Measurements from ENCODE around the gene DDX52.
"Not testable (repeated sequence)": the region's sequence is repeated elsewhere in the genome, so short reads cannot be mapped to it uniquely, and the experiment has no call there.

DDX52 gene, protein sequence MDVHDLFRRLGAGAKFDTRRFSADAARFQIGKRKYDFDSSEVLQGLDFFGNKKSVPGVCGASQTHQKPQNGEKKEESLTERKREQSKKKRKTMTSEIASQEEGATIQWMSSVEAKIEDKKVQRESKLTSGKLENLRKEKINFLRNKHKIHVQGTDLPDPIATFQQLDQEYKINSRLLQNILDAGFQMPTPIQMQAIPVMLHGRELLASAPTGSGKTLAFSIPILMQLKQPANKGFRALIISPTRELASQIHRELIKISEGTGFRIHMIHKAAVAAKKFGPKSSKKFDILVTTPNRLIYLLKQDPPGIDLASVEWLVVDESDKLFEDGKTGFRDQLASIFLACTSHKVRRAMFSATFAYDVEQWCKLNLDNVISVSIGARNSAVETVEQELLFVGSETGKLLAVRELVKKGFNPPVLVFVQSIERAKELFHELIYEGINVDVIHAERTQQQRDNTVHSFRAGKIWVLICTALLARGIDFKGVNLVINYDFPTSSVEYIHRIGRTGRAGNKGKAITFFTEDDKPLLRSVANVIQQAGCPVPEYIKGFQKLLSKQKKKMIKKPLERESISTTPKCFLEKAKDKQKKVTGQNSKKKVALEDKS

DNA sequence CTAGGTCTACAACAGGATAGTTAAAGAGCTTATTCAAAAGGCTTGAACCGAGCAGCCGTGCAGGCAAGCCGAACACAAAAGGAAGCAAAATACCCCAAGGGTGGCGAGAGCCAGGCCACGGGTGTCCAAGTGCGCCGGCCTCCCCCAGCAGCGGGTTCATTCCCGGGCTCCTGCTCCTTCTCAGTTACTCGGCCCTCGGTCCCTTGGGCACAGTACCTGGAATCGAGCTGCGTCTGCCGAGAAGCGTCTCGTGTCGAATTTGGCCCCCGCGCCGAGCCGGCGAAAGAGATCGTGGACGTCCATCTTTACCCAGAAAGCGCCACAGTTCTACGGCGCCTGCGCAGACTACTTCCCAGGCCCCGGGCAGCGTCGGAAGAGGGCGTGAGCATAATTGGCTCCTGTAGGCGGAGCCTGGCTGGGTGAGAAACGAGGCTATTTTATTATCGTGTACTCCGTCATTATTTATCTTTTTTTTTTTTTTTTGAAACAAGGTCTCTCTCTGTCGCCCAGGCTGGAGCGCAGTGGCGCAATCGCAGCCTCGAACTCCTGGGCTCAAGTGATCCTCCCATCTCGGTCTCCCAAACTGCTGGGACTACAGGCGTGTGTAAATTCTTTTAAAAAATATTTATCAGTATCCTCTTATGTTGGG is at the start of gene DDX52:
TSS of gene DDX52 (minus strand) at position 329 of the 649 bp plus-strand sequence. CDS start at position 303, 26 bp downstream.
- peak; percentile 94 for DNase-seq

DNA sequence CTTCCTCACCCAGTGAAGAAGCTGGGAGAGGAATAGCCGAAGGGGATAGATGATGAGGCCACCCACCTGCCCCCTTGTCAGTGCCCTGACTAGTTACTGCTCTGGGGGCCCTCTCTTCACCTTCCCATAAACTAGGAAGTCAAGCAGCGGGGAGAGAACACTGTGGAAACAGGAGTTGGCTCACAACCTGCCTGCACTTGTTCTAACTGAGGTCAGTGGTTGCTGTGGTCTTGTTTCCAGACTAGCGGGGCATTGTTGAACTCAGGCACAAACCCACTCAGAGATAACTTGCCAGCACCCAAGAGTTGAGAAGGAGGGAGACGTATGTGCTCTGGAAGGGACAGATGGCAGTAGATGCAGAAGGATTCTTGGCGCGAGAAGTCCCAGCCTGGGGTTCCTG is 48.6 kb upstream of the DDX52 start:
- no peak for DNase-seq

GRCh38 chr17:37689317-37689716 is 46.1 kb upstream of the DDX52 start:
- DNase-seq = no peak

DNA sequence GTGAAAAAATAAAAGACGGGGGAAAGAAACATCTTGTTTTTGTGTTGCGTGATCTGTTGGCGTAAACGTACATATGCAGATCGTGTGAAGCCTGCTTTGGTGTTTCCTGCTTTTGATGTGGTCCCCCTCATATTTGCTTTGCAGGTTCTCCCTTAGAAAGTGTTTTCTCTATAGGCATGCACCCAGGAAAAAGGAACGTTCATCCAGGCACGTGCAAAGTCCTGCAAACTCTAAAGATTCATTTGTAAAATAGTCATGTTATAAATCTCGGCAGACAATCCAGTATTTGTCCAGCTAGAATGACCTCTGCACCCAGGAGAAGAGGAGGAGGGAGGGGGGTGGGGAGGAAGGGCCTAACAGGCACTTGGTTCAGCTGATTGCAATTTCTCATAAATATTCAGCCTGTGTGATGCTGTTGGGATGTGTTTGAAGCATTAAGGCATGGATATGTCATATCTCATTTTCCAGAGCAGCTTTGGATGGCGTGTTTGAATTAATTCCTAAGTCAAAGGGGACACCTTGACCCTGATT is 40.3 kb upstream of the DDX52 start:
- no peak for DNase-seq

- no peak for DNase-seq
Observed at GRCh38 chr17:37682007-37682406, 38.8 kb upstream of the DDX52 start.

DNA sequence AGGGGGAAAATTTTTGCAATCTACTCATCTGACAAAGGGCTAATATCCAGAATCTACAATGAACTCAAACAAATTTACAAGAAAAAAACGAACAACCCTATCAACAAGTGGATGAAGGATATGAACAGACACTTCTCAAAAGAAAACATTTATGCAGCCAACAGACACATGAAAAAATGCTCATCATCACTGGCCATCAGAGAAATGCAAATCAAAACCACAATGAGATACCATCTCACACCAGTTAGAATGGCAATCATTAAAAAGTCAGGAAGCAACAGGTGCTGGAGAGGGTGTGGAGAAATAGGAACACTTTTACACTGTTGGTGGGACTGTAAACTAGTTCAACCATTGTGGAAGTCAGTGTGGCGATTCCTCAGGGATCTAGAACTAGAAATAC is 36.7 kb upstream of the DDX52 start:
- DNase-seq = not testable (repeated sequence)

DNA sequence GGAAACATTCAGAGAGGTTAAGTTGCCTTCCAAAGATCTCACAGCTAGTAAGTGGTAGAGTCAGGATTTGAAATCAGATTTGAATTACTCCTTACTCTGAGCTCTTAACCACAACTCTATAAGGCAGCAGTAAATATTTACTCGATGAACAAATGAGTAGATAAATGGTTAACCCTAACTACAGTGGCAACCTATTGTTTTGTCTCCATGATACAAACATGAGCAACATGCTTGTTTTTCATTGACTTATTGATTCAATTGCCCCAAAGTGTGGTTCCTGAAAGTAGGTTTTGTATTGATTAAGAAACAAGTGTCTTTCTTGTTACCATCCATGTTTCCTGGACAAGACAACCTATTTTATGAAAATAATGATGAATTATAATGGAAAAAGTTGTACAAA is 34.8 kb upstream of the DDX52 start:
- DNase-seq = no peak

- no peak for DNase-seq
Observed at GRCh38 chr17:37677021-37677420, 33.8 kb upstream of the DDX52 start.

GRCh38 chr17:37676115-37676925 is 33.1 kb upstream of the DDX52 start:
- no peak for DNase-seq

DNA sequence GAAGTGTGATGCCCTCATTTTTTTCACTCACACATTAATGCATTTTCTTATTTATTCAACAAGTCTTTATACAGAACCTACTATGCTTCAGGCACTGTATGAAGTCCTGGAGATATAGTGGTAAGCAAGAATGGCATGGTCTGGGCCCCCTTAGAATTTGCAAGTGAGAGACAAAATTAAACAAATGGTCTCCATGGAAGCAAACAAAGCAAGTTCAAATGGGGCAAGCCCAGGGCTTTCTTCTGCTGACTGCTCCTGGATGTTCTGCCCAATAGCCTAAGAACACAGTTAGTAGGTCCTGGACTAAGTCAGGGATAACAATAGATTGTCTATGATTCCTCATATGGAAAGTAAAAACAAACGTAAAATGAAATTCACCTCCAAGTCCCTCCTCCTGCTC is 31.3 kb upstream of the DDX52 start:
- no peak for DNase-seq

GRCh38 chr17:37673386-37673785 is 30.1 kb upstream of the DDX52 start:
- DNase-seq = no peak

DNA sequence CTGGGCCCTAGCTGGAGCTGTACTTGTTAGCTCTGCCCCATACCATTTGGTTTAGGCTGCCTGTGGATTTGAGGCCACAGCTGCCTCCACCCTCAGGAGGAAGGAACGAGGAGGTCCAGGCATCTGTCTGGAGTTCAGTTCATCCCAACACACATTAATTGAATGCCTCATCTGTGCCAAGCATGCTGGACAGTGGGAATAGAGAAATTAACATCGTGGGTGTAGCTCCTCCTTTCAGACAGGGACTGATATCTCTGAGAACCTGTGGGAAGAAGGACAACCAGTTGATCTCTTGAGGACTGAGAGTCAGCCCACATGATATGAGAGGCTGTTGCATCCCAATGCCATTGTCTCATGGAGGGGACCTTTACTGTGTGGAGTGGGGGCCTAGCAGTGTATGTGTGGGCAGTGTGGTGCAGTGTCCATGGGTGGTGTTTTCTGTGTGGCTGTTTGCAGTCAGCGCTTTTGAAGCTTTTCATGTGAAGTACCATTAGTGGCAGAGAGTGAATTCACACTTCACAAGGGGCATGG is 29.4 kb upstream of the DDX52 start:
- no peak for DNase-seq

- DNase-seq = no peak
Observed at GRCh38 chr17:37671824-37672547, 28.7 kb upstream of the DDX52 start.

DNA sequence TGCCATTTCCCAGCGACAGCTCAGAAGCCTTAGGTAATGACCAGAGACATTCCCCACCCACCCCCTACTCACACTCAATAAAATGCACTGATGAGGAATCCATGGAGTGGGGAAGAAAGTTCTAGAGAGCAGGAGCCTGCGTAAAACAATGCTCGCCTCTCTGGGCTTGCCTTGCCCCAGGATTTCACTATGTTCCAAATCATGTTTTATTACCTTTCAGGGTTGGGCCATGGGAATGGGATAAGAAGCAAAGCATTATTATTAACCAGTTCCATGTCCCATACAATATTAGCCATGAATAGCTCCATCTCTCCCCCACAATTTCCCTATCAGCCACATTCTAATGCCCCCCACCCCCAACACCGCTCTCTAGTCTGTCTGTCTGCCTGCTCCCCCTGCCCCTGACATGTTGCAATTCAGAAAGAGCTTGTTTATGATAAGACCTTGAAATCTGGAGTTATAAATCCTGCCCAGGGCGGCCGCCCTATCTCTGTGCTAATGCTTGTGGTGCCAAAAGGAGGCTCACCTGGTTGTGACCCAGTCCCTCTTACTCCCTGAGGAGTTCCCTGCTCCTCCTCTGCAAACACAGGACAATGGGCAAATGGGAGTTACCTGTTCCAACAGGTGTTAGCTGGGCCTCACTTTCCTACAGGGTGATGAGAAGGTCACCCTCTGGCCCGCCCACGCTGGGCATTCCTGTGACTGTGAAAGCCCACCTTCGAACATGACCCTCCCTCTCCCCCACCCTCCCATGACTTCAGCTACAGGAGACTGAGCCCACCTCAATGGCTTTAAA is 28.0 kb upstream of the DDX52 start:
- DNase-seq = no peak

GRCh38 chr17:37667039-37667438 is 23.8 kb upstream of the DDX52 start:
- DNase-seq = no peak

DNA sequence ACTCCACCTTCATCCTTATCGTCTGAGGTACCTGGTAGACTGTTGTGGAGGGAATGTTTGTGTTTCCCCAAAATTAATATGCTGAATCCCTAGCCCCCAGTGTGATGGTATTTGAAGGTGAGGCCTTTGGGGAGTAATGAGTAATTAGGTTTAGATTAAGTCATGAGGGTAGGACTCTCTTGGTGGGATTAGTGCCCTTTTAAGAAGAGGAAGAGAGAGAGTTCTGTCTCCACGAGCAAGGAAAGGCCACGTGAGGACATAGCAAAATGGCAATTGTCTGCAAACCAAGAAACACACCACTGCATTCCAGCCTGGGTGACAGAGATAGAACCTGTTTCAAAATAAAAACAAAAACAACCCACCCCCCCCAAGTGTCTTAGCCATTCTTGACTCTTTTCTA is 21.0 kb upstream of the DDX52 start:
- no peak for DNase-seq

DNA sequence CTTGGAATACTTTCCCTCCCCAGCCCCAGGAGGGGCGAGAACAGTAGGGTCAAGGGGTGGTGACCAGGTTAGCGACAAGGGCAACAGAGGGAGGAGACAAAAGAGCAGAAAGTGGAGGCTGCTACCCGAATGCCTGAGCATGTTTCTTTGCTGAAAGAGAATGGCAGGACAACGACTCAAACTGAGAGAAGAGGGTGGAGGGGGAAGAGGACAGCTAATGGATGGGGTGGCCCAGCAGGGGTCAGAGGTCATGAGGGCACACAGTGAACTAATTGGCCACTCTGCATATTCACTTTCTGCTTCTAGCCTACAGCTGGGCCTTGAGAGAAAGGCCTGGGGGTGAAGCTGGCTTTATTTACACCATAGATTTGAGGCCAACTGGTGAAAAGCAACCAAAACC is 19.1 kb upstream of the DDX52 start:
- DNase-seq = no peak

DNA sequence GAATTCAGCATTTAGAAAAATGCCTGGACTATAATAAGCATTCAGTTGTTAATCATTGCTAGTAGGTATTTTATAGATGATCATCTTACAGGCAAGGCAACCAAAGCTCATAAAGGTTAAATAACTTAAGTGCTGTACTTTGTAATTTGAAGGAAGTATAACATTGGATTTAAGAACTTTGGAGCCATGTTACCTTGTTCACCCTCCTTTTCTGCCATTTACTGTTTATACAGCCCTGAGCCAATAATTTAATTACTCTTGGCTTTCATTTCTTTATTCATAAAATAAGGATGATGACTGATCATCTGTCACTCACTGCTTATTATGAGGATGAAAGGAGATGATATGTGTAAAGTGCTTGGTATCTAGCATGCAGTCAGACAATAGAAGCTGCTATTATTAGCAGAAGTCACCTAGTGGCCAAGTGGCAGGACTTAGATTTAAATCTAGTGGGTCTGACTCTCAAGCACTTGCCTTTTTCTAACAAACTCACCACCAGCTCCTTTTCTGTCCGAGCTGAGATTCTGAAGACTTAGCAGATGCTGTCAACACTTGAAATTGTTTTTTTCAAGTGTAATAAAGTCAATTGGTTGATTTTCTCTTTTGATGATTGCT is 18.3 kb upstream of the DDX52 start:
- DNase-seq = no peak

DNA sequence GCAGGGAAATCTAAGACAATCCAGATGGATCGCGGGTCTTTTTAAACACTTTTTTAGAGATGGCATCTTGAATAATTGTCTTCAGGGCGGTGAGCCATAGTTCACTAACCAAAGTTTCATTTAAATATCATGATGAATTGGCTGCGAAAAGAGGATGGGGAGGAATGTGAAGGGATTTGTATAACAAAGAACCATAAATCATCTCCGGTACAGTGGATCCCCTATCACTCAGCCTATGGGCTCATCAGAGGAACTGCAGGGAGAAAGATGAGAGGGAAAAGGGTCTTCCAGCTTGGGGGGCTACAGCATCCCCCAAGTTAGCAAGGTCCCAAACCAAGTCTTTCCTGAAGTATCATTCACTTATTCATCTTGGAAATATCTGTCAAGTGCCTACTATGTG is 16.7 kb upstream of the DDX52 start:
- no peak for DNase-seq

GRCh38 chr17:37657202-37657601 is 14.0 kb upstream of the DDX52 start:
- no peak for DNase-seq

- DNase-seq = no peak
Observed at GRCh38 chr17:37651849-37652248, 8.6 kb upstream of the DDX52 start.

All from NCI-H2081 (cell line).